Umbilical cord (tissue), 2 donors: Measurements from ENCODE around the gene POGLUT2. TPM values are rescaled to one million over a fixed set of nuclear protein-coding genes. Genes with fewer than 3 reads are reported as not detected.
A peak's percentile ranks its signal among the peaks of the same experiment; 100 is the strongest.

Source experiments
- DNase-seq: peaks from one replicate; pipeline ENCODE4 v3.0.0-alpha.2; 2015; ENCODE audit warnings: low spot score
- total RNA-seq: library from RNA; depleted of rRNA; stranded (reverse); fragments of >200 nt; gene quantifications from one replicate; pipeline ENCODE4 v1.2.3, GENCODE V29; 2014; ENCODE audit warnings: low replicate concordance; ENCODE audit not compliant: insufficient read depth

Gene POGLUT2
- 86.9 TPM for total RNA-seq

GRCh38 chr13:102798581-102799425 lies at the start of gene POGLUT2, which contains the start of gene BIVM:
Gene POGLUT2, minus strand, starts transcription at chr13:102798976. Its CDS starts 306 bp downstream, at chr13:102798670.
Gene BIVM, plus strand, starts transcription at chr13:102799119. Its CDS starts 8,149 bp downstream, at chr13:102807268.
- peak; percentile 94 for DNase-seq

GRCh38 chr13:102847272-102848234 lies 48.8 kb upstream of the POGLUT2 start:
- DNase-seq: peak; percentile 38

- peak; percentile 48 for DNase-seq
Observed at GRCh38 chr13:102846261-102847015, 47.7 kb upstream of the POGLUT2 start.

GRCh38 chr13:102845630-102846260 lies 47.0 kb upstream of the POGLUT2 start, which contains the start of gene ERCC5:
Gene ERCC5, plus strand, starts transcription at chr13:102846032. Its CDS starts 235 bp downstream, at chr13:102846267.
- DNase-seq: peak; percentile 98

- DNase-seq: no peak
Observed at GRCh38 chr13:102845289-102845629, 46.5 kb upstream of the POGLUT2 start.

GRCh38 chr13:102839462-102839861 lies 40.7 kb upstream of the POGLUT2 start:
- DNase-seq: no peak

GRCh38 chr13:102838982-102839381 lies 40.2 kb upstream of the POGLUT2 start:
- DNase-seq: no peak

GRCh38 chr13:102838273-102838672 lies 39.5 kb upstream of the POGLUT2 start:
- DNase-seq: no peak

- DNase-seq: no peak
Observed at GRCh38 chr13:102836471-102836870, 37.7 kb upstream of the POGLUT2 start.

- DNase-seq: no peak
Observed at GRCh38 chr13:102830646-102831045, 31.9 kb upstream of the POGLUT2 start.

GRCh38 chr13:102825921-102826706 lies 27.3 kb upstream of the POGLUT2 start:
- no peak for DNase-seq

GRCh38 chr13:102825400-102825799 lies 26.6 kb upstream of the POGLUT2 start:
- no peak for DNase-seq

GRCh38 chr13:102817907-102818306 lies 19.1 kb upstream of the POGLUT2 start:
- no peak for DNase-seq

- no peak for DNase-seq
Observed at GRCh38 chr13:102817241-102817640, 18.5 kb upstream of the POGLUT2 start.

GRCh38 chr13:102816708-102817107 lies 17.9 kb upstream of the POGLUT2 start:
- no peak for DNase-seq

GRCh38 chr13:102815788-102816187 lies 17.0 kb upstream of the POGLUT2 start:
- DNase-seq: no peak

- no peak for DNase-seq
Observed at GRCh38 chr13:102814793-102815192, 16.0 kb upstream of the POGLUT2 start.

- DNase-seq: no peak
Observed at GRCh38 chr13:102814025-102814607, 15.3 kb upstream of the POGLUT2 start.

GRCh38 chr13:102812611-102813287 lies 14.0 kb upstream of the POGLUT2 start:
- no peak for DNase-seq
